HG03196 (cell line): Measurements from ENCODE around the gene COX4I1.
"Not testable (repeated sequence)": the region's sequence is repeated elsewhere in the genome, so short reads cannot be mapped to it uniquely, and the experiment has no call there.

Experiments used
- ATAC-seq: cut with Tn5 transposase; IDR thresholded peaks from one replicate; pipeline ENCODE4 v1.9.1; 2021; ENCODE audit not compliant: unreplicated experiment

COX4I1 gene

GRCh38 chr16:85822145-85822544 lies 22.6 kb downstream of the COX4I1 start:
- ATAC-seq, result no peak

- ATAC-seq, result no peak
Measured at GRCh38 chr16:85823328-85823920, 23.9 kb downstream of the COX4I1 start.

GRCh38 chr16:85824161-85825135 lies 25.0 kb downstream of the COX4I1 start:
- ATAC-seq, result no peak

- no peak for ATAC-seq
Measured at GRCh38 chr16:85825326-85825725, 25.8 kb downstream of the COX4I1 start.

GRCh38 chr16:85826686-85827247 lies 27.3 kb downstream of the COX4I1 start:
- no peak for ATAC-seq

GRCh38 chr16:85828166-85828565 lies 28.7 kb downstream of the COX4I1 start:
- ATAC-seq, result no peak

GRCh38 chr16:85829171-85829719 lies 29.8 kb downstream of the COX4I1 start:
- no peak for ATAC-seq

- no peak for ATAC-seq
Measured at GRCh38 chr16:85829751-85830445, 30.4 kb downstream of the COX4I1 start.

- no peak for ATAC-seq
Measured at GRCh38 chr16:85830821-85831220, 31.3 kb downstream of the COX4I1 start.

- ATAC-seq, result no peak
Measured at GRCh38 chr16:85832570-85833218, 33.2 kb downstream of the COX4I1 start.

- no peak for ATAC-seq
Measured at GRCh38 chr16:85833219-85833920, 33.9 kb downstream of the COX4I1 start.

GRCh38 chr16:85834741-85835140 lies 35.2 kb downstream of the COX4I1 start:
- ATAC-seq, result no peak

- no peak for ATAC-seq
Measured at GRCh38 chr16:85835227-85835751, 35.8 kb downstream of the COX4I1 start.

- ATAC-seq, result no peak
Measured at GRCh38 chr16:85835956-85836705, 36.6 kb downstream of the COX4I1 start.

GRCh38 chr16:85836706-85837582 lies 37.4 kb downstream of the COX4I1 start:
- ATAC-seq, result no peak

GRCh38 chr16:85837654-85838053 lies 38.2 kb downstream of the COX4I1 start:
- ATAC-seq, result not testable (repeated sequence)

GRCh38 chr16:85838381-85838780 lies 38.9 kb downstream of the COX4I1 start:
- ATAC-seq, result no peak
